TTC549 (cell line): ENCODE results near the gene GLYATL2.

ENCODE experiments used
- FAIRE-seq: peaks from 2 replicates; lab custom pipeline; 2012; peaks lifted over from hg19 to GRCh38; lab: Jason Lieb, UNC

GLYATL2 gene

GRCh38 chr11:58844361-58845005 lies at the start of gene GLYATL2:
Gene GLYATL2, minus strand, starts transcription at chr11:58844704. Its CDS starts 5,092 bp downstream, at chr11:58839612.
- FAIRE-seq = no peak

GRCh38 chr11:58893899-58894298 lies 49.4 kb upstream of the GLYATL2 start:
- FAIRE-seq = no peak

GRCh38 chr11:58888579-58888978 lies 44.1 kb upstream of the GLYATL2 start:
- FAIRE-seq = no peak

- no peak for FAIRE-seq
Observed at GRCh38 chr11:58887452-58887851, 42.9 kb upstream of the GLYATL2 start.

GRCh38 chr11:58880625-58881024 lies 36.1 kb upstream of the GLYATL2 start:
- no peak for FAIRE-seq

- FAIRE-seq = no peak
Observed at GRCh38 chr11:58880166-58880565, 35.7 kb upstream of the GLYATL2 start.

- FAIRE-seq = no peak
Observed at GRCh38 chr11:58867556-58867955, 23.1 kb upstream of the GLYATL2 start.

- no peak for FAIRE-seq
Observed at GRCh38 chr11:58866788-58867187, 22.3 kb upstream of the GLYATL2 start.

GRCh38 chr11:58864335-58864734 lies 19.8 kb upstream of the GLYATL2 start:
- no peak for FAIRE-seq

GRCh38 chr11:58863697-58864096 lies 19.2 kb upstream of the GLYATL2 start:
- no peak for FAIRE-seq

GRCh38 chr11:58861533-58861932 lies 17.0 kb upstream of the GLYATL2 start:
- no peak for FAIRE-seq

- no peak for FAIRE-seq
Observed at GRCh38 chr11:58856806-58857205, 12.3 kb upstream of the GLYATL2 start.

- no peak for FAIRE-seq
Observed at GRCh38 chr11:58845386-58845785, 882 bp upstream of the GLYATL2 start.

GRCh38 chr11:58837707-58838388 lies 6.7 kb downstream of the GLYATL2 start:
- FAIRE-seq = no peak

- FAIRE-seq = no peak
Observed at GRCh38 chr11:58832056-58832645, 12.4 kb downstream of the GLYATL2 start.

GRCh38 chr11:58830673-58831301 lies 13.7 kb downstream of the GLYATL2 start:
- FAIRE-seq = no peak

GRCh38 chr11:58829786-58830185 lies 14.7 kb downstream of the GLYATL2 start:
- FAIRE-seq = no peak

GRCh38 chr11:58813693-58814092 lies 30.8 kb downstream of the GLYATL2 start:
- FAIRE-seq = no peak

GRCh38 chr11:58811499-58811898 lies 33.0 kb downstream of the GLYATL2 start:
- FAIRE-seq = no peak

GRCh38 chr11:58807343-58807742 lies 37.2 kb downstream of the GLYATL2 start:
- FAIRE-seq = no peak

- FAIRE-seq = no peak
Observed at GRCh38 chr11:58805065-58805464, 39.4 kb downstream of the GLYATL2 start.

GRCh38 chr11:58801974-58802545 lies 42.4 kb downstream of the GLYATL2 start:
- no peak for FAIRE-seq

GRCh38 chr11:58801302-58801701 lies 43.2 kb downstream of the GLYATL2 start:
- no peak for FAIRE-seq
